Smooth muscle cell (in vitro differentiated cells): ENCODE data around the gene ZBTB7C. TPM values are rescaled to one million over a fixed set of nuclear protein-coding genes. Genes with fewer than 3 reads are reported as not detected.

Experiments
- DNase-seq: peaks from one replicate; lab custom pipeline; 2025; ENCODE audit not compliant: unreplicated experiment; lab: John Stamatoyannopoulos, UW
- H2AFZ ChIP-seq: fragments of 200-600 bp; sonication (generic); 2 replicates; pipeline ENCODE4 v1.6.0; 2016; ENCODE audit warnings: antibody characterized with exemption, low read depth, mild to moderate bottlenecking
- H3F3A ChIP-seq: fragments of 200-600 bp; sonication (generic); 2 replicates; pipeline ENCODE4 v1.6.0; 2017; ENCODE audit warnings: antibody characterized with exemption, low read depth
- H3K27ac ChIP-seq: fragments of 200-600 bp; sonication (generic); 2 replicates; pipeline ENCODE4 v1.5.1; 2016; ENCODE audit warnings: low read depth, mild to moderate bottlenecking
- H3K27me3 ChIP-seq: fragments of 200-600 bp; sonication (generic); 2 replicates; pipeline ENCODE4 v1.6.1; 2016; ENCODE audit warnings: low read depth, mild to moderate bottlenecking
- H3K36me3 ChIP-seq: fragments of 200-600 bp; sonication (generic); 2 replicates; pipeline ENCODE4 v1.5.1; 2016; ENCODE audit warnings: low read depth
- H3K4me1 ChIP-seq: fragments of 200-600 bp; sonication (generic); 2 replicates; pipeline ENCODE4 v1.5.1; 2016; ENCODE audit warnings: low read depth
- H3K4me2 ChIP-seq: fragments of 200-600 bp; sonication (generic); 2 replicates; pipeline ENCODE4 v1.6.0; 2016; ENCODE audit warnings: mild to moderate bottlenecking
- H3K4me3 ChIP-seq: fragments of 200-600 bp; sonication (generic); 2 replicates; pipeline ENCODE4 v1.5.1; 2016; ENCODE audit warnings: mild to moderate bottlenecking
- H3K79me2 ChIP-seq: fragments of 200-600 bp; sonication (generic); 2 replicates; pipeline ENCODE4 v1.6.0; 2016; ENCODE audit warnings: low read depth, mild to moderate bottlenecking
- H3K9ac ChIP-seq: fragments of 200-600 bp; sonication (generic); 2 replicates; pipeline ENCODE4 v1.6.0; 2016; ENCODE audit warnings: low read depth
- H3K9me3 ChIP-seq: fragments of 200-600 bp; sonication (generic); replicated peaks from 2 replicates; pipeline ENCODE4 v1.5.1; 2016; ENCODE audit warnings: low read depth
- H4K20me1 ChIP-seq: fragments of 200-600 bp; sonication (generic); 2 replicates; pipeline ENCODE4 v1.6.0; 2016; ENCODE audit warnings: low read depth
- CTCF ChIP-seq: fragments of 200-600 bp; sonication (generic); IDR thresholded peaks from 2 replicates; pipeline ENCODE4 v1.5.1; 2017; ENCODE audit warnings: borderline replicate concordance, mild to moderate bottlenecking, antibody characterized with exemption; ENCODE audit not compliant: insufficient read depth, poor library complexity, severe bottlenecking
- WGBS: methylation state at CpG from one replicate; pipeline ENCODE4 v1.1.7; 2016; ENCODE audit warnings: low lambda C conversion rate; 5-methylcytosine and 5-hydroxymethylcytosine counted together
- polyA plus RNA-seq: library from polyadenylated mRNA; unstranded; fragments of >200 nt; fragmentation: Nextera tagmentation; extraction: Ambion mirVana; gene quantifications from 2 replicates; pipeline ENCODE4 v1.2.1, GENCODE V29; 2016
- total RNA-seq: library from RNA; depleted of rRNA; stranded (reverse); fragments of >200 nt; gene quantifications from 2 replicates; pipeline ENCODE4 v1.2.3, GENCODE V29; 2014

Gene ZBTB7C
- total and polyA plus RNA-seq, 2 experiments from 2014 or later, result 0.48 to 0.63 TPM

GRCh38 chr18:48197819-48198218 lies 211.4 kb downstream of the ZBTB7C start:
- Histone ChIP-seq H3K4me1 (no peaks in the 10 kb centered on the region), H3K9ac (no peak overlapping the region), H4K20me1 (no peaks in the 10 kb centered on the region), H3K4me2 (no peak overlapping the region), H3K36me3 (no peaks in the 10 kb centered on the region), H2AFZ (no peak overlapping the region), H3K27ac (no peak overlapping the region), H3K4me3 (no peak overlapping the region), H3K27me3 (no peaks in the 10 kb centered on the region), H3F3A (no peaks in the 10 kb centered on the region), H3K79me2 (no peaks in the 10 kb centered on the region), H3K9me3 (no peaks in the 10 kb centered on the region)
- WGBS, result 79% methylated on average over 2 of the region's 2 CpGs
- TF ChIP-seq CTCF, result no peak
- no peak for DNase-seq

DNA sequence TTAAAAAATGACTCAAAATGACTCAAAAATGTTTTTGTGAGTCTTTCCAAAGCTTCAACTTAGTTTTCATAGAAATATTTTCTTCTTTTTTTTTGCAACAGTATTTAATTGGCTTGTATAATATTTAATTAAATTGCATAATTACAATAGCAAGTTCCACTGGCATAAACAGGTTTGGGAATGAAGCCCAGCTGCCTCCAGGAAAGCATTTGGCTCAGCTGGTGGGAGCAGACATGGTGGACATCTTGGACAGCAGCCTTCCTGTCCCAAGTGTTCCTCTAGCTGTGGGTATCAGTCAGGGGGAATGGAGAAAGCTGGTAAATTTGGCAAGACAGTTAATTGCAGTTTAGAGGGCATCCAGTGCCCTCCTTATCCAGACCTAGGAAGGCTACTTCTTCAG lies 213.4 kb downstream of the ZBTB7C start:
- Histone ChIP-seq H3K9ac (no peak overlapping the region), H3F3A (no peaks in the 10 kb centered on the region), H3K79me2 (no peaks in the 10 kb centered on the region), H3K4me2 (no peak overlapping the region), H3K4me3 (no peak overlapping the region), H3K4me1 (no peaks in the 10 kb centered on the region), H2AFZ (no peak overlapping the region), H3K36me3 (no peaks in the 10 kb centered on the region), H3K27me3 (no peaks in the 10 kb centered on the region), H4K20me1 (no peaks in the 10 kb centered on the region), H3K27ac (no peak overlapping the region), H3K9me3 (no peaks in the 10 kb centered on the region)
- TF ChIP-seq CTCF, result no peak
- DNase-seq, result no peak

- H3F3A ChIP-seq, result no peaks in the 10 kb centered on the region
- no peak for TF ChIP-seq CTCF
- H3K9ac ChIP-seq, result no peak overlapping the region
- H3K9me3 ChIP-seq, result no peaks in the 10 kb centered on the region
- no peaks in the 10 kb centered on the region for H4K20me1 ChIP-seq
- H3K27me3 ChIP-seq, result no peaks in the 10 kb centered on the region
- no peaks in the 10 kb centered on the region for H3K79me2 ChIP-seq
- H3K4me2 ChIP-seq, result peak overlapping the region; percentile 3
- WGBS, result 69% methylated on average over 4 of the region's 4 CpGs
- DNase-seq, result no peak
- no peaks in the 10 kb centered on the region for H3K4me1 ChIP-seq
- H3K36me3 ChIP-seq, result no peaks in the 10 kb centered on the region
- no peak overlapping the region for H3K27ac ChIP-seq
- no peak overlapping the region for H2AFZ ChIP-seq
- no peak overlapping the region for H3K4me3 ChIP-seq
Measured at GRCh38 chr18:48194591-48195181, 214.5 kb downstream of the ZBTB7C start.

GRCh38 chr18:48193521-48194492 lies 215.4 kb downstream of the ZBTB7C start:
- Histone ChIP-seq H3K27me3 (no peaks in the 10 kb centered on the region), H3K4me3 (no peak overlapping the region), H3K4me2 (peak overlapping the region; percentile 3), H3K36me3 (no peaks in the 10 kb centered on the region), H3F3A (no peaks in the 10 kb centered on the region), H3K4me1 (no peaks in the 10 kb centered on the region), H3K9me3 (no peaks in the 10 kb centered on the region), H3K9ac (no peak overlapping the region), H4K20me1 (no peaks in the 10 kb centered on the region), H3K79me2 (no peaks in the 10 kb centered on the region), H3K27ac (no peak overlapping the region), H2AFZ (no peak overlapping the region)
- WGBS, result 85% methylated on average over 9 of the region's 9 CpGs
- DNase-seq, result no peak
- TF ChIP-seq CTCF, result no peak
